DND-41 (cell line): Measurements from ENCODE around the gene DPYD.

Source experiments
- ATAC-seq: fragments of 200-7000 bp; cut with Tn5 transposase; 3 replicates; pipeline ENCODE4 v1.9.1; 2021; ENCODE audit warnings: low read depth; ENCODE audit not compliant: insufficient read depth
- DNase-seq: peaks from one replicate; pipeline ENCODE4 v3.0.0-alpha.2; 2020
- H2AFZ ChIP-seq: 2 replicates; pipeline ENCODE4 v1.6.0; 2012; ENCODE audit warnings: low read depth, low read length
- H3K27ac ChIP-seq: 2 replicates; pipeline ENCODE4 v1.5.1; 2012; ENCODE audit warnings: low read length, inconsistent platforms
- H3K27me3 ChIP-seq: fragments of 200-600 bp; sonication (generic); 2 replicates; pipeline ENCODE4 v1.6.0; 2012; ENCODE audit warnings: low read length, mild to moderate bottlenecking, inconsistent platforms; ENCODE audit not compliant: insufficient read depth, poor library complexity
- H3K36me3 ChIP-seq: 2 replicates; pipeline ENCODE4 v1.5.1; 2012; ENCODE audit warnings: low read length, inconsistent platforms; ENCODE audit not compliant: insufficient read depth
- H3K4me1 ChIP-seq: 2 replicates; pipeline ENCODE4 v1.5.1; 2012; ENCODE audit warnings: mild to moderate bottlenecking, low read length; ENCODE audit not compliant: insufficient read depth
- H3K4me2 ChIP-seq: 2 replicates; pipeline ENCODE4 v1.6.0; 2012; ENCODE audit warnings: mild to moderate bottlenecking, moderate library complexity, low read length, inconsistent platforms; ENCODE audit not compliant: insufficient read depth
- H3K4me3 ChIP-seq, 2 experiments: fragments of 200-600 bp in 1 of 2; shearing (Covaris generic) in 1 of 2; 2 replicates each; pipeline ENCODE4 v1.5.1; 2012 to 2016; ENCODE audit warnings: inconsistent platforms in 2 of 2, low read length in 2 of 2, mild to moderate bottlenecking in 2 of 2, low read depth in 1 of 2, moderate library complexity in 1 of 2
- H3K79me2 ChIP-seq: 2 replicates; pipeline ENCODE4 v1.6.0; 2012; ENCODE audit warnings: low read length, inconsistent platforms; ENCODE audit not compliant: insufficient read depth
- H3K9ac ChIP-seq: 2 replicates; pipeline ENCODE4 v1.6.0; 2012; ENCODE audit warnings: low read depth, mild to moderate bottlenecking, inconsistent platforms, low read length, moderate library complexity
- H3K9me3 ChIP-seq: 2 replicates; pipeline ENCODE4 v1.5.1; 2012; ENCODE audit warnings: low read length, moderate library complexity, mild to moderate bottlenecking, inconsistent platforms; ENCODE audit not compliant: insufficient read depth, severe bottlenecking
- H4K20me1 ChIP-seq: 2 replicates; pipeline ENCODE4 v1.6.0; 2012; ENCODE audit warnings: low read length; ENCODE audit not compliant: insufficient read depth
- EZH2 ChIP-seq: IDR thresholded peaks from 3 replicates; pipeline ENCODE4 v1.6.1; 2012; ENCODE audit warnings: borderline replicate concordance, low read depth, mild to moderate bottlenecking, moderate library complexity, low read length, inconsistent platforms; ENCODE audit not compliant: severe bottlenecking
- TF ChIP-seq, protein P1 (sequence below): IDR thresholded peaks from 2 replicates; pipeline ENCODE4 v1.5.1; 2012; ENCODE audit warnings: borderline replicate concordance, low read length, moderate library complexity, mild to moderate bottlenecking; ENCODE audit not compliant: poor library complexity, severe bottlenecking; ENCODE audit errors: extremely low read depth

DPYD gene

DNA sequence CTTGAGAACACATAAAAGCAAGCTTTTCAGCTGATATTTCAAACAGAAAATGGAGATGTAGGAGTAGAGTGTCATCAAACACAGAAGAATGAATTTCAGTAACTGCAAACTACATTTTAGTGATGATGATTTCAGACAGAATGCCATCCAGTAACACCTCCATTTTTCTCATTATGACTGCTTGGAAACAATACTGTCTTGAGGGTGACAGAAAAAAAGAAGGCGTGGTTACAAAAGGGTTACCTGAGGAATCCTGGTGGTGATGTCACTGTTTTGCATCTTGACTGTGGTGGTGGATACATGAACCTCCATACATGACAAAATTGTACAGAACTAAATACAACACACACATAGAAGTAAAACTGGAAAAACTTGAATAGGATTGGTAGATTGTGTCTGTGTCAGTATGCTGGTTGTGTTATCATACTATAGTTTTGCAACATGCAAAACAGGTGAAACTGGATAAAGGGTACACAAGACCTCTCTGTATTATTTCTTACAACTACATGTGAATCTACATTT is 823.4 kb downstream of the DPYD start:
- Histone ChIP-seq H3K9me3 (no peaks in the 10 kb centered on the region), H3K4me2 (no peak overlapping the region), H2AFZ (no peak overlapping the region), H3K79me2 (no peaks in the 10 kb centered on the region), H3K4me3 (no peak overlapping the region), H4K20me1 (no peaks in the 10 kb centered on the region), H3K36me3 (peaks cover 16% of the 10 kb centered on the region), H3K9ac (no peak overlapping the region), H3K27me3 (no peaks in the 10 kb centered on the region), H3K4me1 (no peaks in the 10 kb centered on the region), H3K27ac (no peak overlapping the region)
- ATAC-seq (no peak), DNase-seq (no peak)
- TF ChIP-seq EZH2: no peak
- TF ChIP-seq, protein P1, sequence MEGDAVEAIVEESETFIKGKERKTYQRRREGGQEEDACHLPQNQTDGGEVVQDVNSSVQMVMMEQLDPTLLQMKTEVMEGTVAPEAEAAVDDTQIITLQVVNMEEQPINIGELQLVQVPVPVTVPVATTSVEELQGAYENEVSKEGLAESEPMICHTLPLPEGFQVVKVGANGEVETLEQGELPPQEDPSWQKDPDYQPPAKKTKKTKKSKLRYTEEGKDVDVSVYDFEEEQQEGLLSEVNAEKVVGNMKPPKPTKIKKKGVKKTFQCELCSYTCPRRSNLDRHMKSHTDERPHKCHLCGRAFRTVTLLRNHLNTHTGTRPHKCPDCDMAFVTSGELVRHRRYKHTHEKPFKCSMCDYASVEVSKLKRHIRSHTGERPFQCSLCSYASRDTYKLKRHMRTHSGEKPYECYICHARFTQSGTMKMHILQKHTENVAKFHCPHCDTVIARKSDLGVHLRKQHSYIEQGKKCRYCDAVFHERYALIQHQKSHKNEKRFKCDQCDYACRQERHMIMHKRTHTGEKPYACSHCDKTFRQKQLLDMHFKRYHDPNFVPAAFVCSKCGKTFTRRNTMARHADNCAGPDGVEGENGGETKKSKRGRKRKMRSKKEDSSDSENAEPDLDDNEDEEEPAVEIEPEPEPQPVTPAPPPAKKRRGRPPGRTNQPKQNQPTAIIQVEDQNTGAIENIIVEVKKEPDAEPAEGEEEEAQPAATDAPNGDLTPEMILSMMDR: no peak

DNA sequence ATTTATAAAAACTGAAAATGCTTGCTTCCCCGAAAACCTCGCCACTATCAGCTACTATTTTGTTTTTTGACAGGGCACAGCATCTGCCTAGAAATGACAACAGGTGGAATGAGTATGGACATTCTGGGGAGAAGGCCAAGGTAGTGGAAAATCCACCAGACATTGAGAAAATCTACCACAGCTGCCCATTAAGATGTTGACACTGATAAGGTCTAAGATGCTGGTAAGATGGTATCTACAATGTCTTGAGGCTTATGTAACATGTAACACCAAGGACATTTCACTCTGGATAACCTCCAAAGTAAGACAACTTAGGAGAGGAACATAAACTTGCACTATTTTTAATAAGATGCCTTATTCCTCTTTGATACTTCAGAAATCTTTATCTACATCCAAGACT is 825.1 kb downstream of the DPYD start:
- ATAC-seq (no peak), DNase-seq (no peak)
- H3K27me3 ChIP-seq: no peaks in the 10 kb centered on the region
- H3K4me2 ChIP-seq: no peak overlapping the region
- H3K36me3 ChIP-seq: peaks cover 16% of the 10 kb centered on the region
- no peak overlapping the region for H3K9ac ChIP-seq
- no peaks in the 10 kb centered on the region for H3K4me1 ChIP-seq
- H3K27ac ChIP-seq: no peak overlapping the region
- TF ChIP-seq EZH2: no peak
- TF ChIP-seq, protein P1: no peak
- H3K79me2 ChIP-seq: no peaks in the 10 kb centered on the region
- H2AFZ ChIP-seq: no peak overlapping the region
- H3K9me3 ChIP-seq: no peaks in the 10 kb centered on the region
- no peak overlapping the region for H3K4me3 ChIP-seq
- no peaks in the 10 kb centered on the region for H4K20me1 ChIP-seq

DNA sequence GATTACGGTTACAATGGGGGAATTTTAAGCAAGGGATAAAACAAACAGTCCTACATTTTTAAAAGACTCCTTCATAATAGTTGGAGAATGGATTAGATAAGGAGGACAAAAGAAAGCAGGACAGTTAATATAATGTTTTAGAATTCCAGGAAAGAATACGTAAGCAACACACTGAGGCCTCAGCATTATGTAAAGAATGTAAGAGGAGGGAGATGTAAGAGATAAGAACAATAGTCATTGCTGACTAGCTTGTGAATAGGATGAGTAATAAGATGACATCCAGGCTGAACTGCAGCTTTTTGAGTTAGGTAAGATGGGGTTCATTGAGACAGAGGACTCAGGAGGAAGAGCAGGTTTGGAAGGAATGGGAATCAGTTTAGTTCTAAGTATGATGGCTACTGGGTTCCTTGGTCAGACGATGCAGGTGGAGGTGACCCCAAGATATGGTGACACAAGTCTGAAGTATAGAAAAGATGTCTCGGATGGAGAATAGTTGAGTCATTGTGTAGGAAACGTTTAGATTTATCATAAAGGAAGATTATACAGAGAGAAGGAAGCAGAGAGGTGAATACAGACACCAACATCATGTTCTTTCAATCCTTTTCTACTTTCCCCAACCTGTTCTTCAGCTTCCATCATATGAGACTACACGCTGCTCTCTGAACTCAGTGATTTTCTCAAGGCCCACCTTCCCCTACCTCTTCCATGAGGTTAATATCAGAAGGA is 826.4 kb downstream of the DPYD start:
- no peak for TF ChIP-seq EZH2
- TF ChIP-seq, protein P1: no peak
- no peak overlapping the region for H3K4me3 ChIP-seq
- no peaks in the 10 kb centered on the region for H3K9me3 ChIP-seq
- no peak overlapping the region for H2AFZ ChIP-seq
- DNase-seq: no peak
- H3K27me3 ChIP-seq: no peaks in the 10 kb centered on the region
- peaks cover 18% of the 10 kb centered on the region for H3K36me3 ChIP-seq
- no peaks in the 10 kb centered on the region for H4K20me1 ChIP-seq
- no peak overlapping the region for H3K4me2 ChIP-seq
- H3K4me1 ChIP-seq: no peaks in the 10 kb centered on the region
- H3K79me2 ChIP-seq: no peaks in the 10 kb centered on the region
- no peak overlapping the region for H3K27ac ChIP-seq
- no peak for ATAC-seq
- H3K9ac ChIP-seq: no peak overlapping the region
